HL-60/S4 (cell line): ENCODE results near the gene ZBTB46.

Experiments used
- in situ Hi-C: fragments of 300-500 bp; cut with MboI; formaldehyde crosslinking; loops from 2 replicates; pipeline ENCODE4 v1.14.3; 2022; ENCODE audit warnings: low sequenced_read_pairs

Gene ZBTB46

DNA sequence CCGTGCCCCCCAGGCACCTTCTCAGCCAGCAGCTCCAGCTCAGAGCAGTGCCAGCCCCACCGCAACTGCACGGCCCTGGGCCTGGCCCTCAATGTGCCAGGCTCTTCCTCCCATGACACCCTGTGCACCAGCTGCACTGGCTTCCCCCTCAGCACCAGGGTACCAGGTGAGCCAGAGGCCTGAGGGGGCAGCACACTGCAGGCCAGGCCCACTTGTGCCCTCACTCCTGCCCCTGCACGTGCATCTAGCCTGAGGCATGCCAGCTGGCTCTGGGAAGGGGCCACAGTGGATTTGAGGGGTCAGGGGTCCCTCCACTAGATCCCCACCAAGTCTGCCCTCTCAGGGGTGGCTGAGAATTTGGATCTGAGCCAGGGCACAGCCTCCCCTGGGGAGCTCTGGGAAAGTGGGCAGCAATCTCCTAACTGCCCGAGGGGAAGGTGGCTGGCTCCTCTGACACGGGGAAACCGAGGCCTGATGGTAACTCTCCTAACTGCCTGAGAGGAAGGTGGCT lies 133.7 kb downstream of the ZBTB46 start:
- in situ Hi-C loops, result no loop called here

DNA sequence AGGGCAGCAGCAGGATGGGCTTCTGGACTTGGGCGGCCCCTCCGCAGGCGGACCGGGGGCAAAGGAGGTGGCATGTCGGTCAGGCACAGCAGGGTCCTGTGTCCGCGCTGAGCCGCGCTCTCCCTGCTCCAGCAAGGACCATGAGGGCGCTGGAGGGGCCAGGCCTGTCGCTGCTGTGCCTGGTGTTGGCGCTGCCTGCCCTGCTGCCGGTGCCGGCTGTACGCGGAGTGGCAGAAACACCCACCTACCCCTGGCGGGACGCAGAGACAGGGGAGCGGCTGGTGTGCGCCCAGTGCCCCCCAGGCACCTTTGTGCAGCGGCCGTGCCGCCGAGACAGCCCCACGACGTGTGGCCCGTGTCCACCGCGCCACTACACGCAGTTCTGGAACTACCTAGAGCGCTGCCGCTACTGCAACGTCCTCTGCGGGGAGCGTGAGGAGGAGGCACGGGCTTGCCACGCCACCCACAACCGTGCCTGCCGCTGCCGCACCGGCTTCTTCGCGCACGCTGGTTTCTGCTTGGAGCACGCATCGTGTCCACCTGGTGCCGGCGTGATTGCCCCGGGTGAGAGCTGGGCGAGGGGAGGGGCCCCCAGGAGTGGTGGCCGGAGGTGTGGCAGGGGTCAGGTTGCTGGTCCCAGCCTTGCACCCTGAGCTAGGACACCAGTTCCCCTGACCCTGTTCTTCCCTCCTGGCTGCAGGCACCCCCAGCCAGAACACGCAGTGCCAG lies 134.3 kb downstream of the ZBTB46 start, which contains the start of gene TNFRSF6B:
Gene TNFRSF6B (plus strand): TSS at position 25 of the 729 bp plus-strand sequence. CDS start 116 bp downstream, at position 141.
- in situ Hi-C loops, result no loop called here

DNA sequence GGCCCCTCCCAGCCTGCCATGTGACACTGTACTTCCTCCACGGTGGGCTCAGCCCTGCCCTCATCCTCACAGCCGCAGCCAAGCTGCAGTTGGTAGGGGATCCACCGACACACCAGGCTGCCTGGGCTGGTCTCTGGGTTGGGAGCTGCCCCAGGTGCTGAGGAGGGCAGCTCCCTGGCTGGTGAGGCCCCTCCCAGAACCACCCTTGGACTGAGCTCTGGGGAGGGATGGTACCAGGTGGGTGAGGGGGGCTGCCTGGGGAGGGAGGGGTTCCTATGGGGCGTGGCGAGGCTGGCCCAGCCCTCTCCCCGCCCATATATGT lies 134.8 kb downstream of the ZBTB46 start:
- in situ Hi-C loops, result no loop called here

DNA sequence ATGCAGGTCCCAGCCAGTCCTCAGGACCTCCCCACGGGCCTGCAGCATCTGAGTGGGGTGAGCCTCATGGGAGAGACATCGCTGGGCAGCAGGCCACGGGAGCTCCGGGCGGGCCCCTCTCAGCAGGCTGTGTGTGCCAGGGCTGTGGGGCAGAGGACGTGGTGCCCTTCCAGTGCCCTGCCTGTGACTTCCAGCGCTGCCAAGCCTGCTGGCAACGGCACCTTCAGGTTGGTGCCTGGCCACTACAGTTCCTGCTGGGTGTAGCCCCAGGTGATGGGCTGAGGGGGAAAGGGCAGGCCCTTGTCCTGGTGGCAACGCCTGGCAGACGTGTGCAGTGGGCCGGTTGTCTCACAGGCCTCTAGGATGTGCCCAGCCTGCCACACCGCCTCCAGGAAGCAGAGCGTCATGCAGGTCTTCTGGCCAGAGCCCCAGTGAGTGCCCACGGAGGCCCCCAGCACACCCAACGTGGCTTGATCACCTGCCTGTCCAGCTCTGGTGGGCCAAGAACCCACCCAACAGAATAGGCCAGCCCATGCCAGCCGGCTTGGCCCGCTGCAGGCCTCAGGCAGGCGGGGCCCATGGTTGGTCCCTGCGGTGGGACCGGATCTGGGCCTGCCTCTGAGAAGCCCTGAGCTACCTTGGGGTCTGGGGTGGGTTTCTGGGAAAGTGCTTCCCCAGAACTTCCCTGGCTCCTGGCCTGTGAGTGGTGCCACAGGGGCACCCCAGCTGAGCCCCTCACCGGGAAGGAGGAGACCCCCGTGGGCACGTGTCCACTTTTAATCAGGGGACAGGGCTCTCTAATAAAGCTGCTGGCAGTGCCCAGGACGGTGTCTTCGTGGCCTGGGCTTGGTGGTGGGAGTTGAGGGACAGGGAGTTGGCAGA lies 135.4 kb downstream of the ZBTB46 start:
- in situ Hi-C loops, result no loop called here

DNA sequence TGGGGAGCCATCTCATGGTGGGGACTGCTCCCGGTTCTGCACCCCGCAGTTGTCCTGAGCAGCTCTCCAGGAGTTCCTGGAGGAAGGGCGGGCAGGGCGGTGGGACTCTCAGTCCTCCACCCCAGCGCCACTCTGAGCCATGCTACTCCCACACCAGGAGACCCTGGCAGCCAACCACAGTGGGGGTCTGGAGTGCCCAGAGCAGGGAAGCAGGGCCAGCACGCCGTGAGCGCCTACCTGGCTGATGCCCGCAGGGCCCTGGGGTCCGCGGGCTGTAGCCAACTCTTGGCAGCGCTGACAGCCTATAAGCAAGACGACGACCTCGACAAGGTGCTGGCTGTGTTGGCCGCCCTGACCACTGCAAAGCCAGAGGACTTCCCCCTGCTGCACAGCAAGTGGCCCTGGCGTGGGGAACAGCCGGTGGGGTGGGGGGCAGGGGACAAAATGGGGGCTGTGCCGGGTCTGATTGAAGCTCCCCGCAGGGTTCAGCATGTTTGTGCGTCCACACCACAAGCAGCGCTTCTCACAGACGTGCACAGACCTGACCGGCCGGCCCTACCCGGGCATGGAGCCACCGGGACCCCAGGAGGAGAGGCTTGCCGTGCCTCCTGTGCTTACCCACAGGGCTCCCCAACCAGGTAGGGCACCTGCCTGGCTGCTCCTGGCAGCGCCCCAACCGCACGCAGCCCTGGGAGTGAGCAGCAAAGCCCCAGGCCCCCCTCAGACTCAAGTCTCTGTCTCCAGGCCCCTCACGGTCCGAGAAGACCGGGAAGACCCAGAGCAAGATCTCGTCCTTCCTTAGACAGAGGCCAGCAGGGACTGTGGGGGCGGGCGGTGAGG lies 136.3 kb downstream of the ZBTB46 start:
- in situ Hi-C loops, result no loop called here

DNA sequence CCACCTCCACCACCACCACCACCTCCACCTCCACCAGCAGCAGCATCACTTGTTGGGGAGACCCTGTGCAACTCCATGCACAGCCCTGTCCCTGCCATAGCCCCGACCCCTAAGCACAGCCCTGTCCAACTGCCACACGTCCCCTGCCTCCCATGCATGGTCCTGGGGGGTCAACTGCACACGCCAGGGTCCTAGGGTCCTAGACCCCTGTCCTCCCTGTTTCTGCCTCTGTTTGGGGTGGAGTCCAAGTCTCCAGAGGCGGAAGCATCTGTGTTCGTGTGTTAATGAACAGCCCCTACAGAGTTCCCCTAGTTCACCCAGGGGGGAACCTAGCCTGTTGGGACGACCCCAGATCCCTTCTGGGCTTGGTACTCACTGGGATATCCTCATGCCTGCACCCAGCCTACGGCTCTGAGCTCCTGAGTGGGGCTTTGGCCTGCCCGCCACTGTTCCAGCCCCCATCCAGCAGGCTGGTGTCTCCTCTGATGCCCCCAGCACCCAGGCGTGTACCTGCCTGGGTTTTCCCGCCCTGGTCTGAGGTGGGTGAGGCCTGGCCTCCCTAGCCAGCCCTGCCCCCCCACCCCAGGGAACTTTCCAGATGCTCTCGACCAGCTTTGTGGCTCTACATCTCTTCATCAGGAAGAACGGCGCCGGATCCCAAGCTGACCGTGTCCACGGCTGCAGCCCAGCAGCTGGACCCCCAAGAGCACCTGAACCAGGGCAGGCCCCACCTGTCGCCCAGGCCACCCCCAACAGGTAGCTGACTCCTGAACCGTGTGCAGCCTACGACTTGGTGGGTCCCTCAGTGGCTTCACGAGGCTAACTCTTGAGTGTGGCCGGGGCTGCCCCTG lies 137.1 kb downstream of the ZBTB46 start:
- in situ Hi-C loops, result no loop called here
